Stimulated activated CD4-positive, alpha-beta T cell treated with anti-CD3 and anti-CD28 coated beads, Interleukin-4, amount 100 ng/mL, for 24 hours (primary cell): ENCODE data around the gene WDR45.
"Not testable (repeated sequence)": the region's sequence is repeated elsewhere in the genome, so short reads cannot be mapped to it uniquely, and the experiment has no call there.

Source experiments
- DNase-seq: peaks from one replicate; pipeline ENCODE4 v3.0.0-alpha.2; 2020

The WDR45 gene

DNA sequence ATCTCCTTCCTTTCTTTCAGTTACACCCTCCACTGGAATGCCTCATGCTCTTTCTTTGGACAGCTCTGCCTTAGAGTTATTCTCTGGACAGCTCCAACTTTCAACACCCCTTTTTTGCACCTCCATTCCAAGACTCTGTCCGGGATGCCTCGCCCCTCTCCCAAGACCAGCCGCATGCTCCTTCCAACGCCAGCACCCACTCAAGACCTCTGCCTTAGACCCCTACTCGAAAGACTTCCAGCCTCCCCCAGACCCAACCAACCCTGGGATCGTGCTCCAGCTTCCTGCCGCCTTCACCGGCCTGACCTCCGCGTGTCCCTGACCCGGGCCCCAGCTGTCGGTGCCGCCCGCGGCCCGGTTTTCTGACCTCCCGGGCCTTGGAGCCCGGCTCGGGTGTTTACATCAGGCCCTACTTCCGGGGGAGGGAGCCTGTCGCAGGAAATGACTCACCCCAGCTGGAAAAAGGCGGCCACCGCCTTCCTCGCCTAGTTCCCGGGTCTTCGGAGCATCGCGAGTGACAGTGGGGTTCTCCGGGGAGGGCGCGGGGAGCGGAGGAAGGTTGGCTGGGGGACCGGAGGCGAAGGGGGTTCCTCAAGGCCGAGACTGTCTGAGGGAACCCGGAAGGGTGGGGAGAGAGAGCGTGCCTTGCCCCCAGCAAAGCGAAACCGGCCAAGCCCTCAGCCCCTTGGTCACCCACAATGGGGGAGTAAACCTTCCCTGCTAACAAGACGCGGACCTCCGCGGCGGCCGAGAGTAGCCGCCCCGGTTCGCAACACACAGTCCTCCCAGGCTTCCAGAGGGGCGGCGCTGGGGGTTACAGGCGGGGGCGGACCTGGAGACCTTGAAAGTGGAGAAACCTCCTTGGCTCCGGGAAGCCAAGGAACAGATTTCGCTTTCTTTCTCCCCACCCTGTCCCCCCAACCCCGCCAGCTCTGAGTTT is at the start of gene WDR45:
TSS of gene WDR45 (minus strand) at position 399 of the 940 bp plus-strand sequence. CDS start 1,792 bp downstream, outside the sequence.
- DNase-seq = peak; percentile 70

DNA sequence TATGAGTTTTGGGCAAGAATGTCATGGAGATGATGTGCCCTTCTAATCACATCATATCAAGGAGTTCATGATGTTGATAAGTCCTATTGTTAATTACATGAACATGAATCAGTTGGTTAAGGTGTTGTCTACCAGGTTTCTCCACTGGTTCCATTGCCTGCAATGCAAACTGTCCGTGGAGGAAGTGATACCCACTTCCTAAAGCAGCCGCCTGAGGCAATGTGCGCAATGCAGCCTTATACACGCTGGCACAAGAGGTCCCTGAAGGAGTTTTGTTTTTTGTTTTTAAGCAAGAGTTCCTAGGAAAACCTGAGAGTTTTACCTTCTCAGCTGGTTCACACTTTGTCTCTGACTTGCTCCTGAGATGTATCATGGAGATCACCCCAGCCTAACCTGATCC is 49.7 kb upstream of the WDR45 start:
- no peak for DNase-seq

DNA sequence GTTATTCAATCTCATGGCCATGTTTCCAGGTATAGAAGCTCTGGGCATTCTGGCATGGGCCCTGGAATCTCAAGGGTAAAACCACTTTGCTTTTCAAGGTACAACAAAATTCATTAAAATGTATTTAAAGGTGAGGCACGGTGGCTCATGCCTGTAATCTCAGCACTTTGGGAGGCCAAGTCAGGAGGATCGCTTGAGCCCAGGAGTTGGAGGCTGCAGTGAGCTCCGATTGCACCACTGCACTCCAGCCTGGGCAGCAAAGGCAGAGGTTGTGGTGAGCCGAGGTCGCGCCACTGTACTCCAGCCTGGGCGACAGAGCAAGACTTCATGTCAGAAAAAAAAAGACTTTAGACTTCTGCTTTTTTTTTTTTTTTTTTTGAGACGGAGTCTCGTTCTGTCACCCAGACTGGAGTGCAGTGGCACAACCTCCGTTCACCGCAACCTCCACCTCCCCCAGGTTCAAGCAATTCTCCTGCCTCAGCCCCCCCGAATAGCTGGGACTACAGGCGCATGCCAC is 48.1 kb upstream of the WDR45 start:
- DNase-seq = not testable (repeated sequence)

DNA sequence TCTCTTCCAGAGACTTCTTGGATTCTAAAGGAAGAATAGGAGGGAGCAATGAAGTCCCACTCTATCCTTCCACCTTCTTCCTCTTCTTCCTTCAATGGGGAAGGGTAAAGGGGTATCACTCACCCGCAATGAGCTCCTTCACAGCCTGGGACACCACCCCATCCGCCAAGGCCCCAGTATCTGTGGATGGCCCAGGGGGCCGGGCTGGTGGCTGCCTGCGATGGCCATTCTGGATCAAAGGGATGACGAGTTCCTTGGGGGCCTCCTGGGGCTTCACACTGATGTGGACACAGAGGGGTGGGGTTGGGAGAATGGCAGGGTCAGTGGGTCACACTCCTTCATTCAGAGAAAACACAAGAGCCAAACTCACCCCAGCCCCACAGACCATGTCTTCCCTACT is 42.8 kb upstream of the WDR45 start:
- DNase-seq = no peak

DNA sequence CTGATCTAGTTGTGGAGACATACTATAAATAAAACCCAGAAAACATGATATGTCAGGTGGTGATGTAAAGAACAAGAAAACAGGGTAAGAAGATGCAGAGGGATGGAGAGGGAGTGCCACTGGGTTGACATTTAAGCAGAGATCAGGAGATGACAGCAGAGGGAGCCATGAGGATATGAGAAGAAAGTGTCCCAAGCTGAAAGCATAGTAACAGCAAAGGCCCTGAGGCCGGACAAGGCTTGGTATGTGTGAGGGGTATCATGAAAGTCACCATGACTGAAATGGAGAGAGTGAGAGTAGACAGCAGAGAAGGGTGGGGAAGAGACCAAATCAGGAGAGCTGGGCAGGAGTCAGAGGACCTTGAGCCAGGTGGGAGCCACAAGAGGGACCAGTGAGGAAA is 40.4 kb upstream of the WDR45 start:
- DNase-seq = no peak

DNA sequence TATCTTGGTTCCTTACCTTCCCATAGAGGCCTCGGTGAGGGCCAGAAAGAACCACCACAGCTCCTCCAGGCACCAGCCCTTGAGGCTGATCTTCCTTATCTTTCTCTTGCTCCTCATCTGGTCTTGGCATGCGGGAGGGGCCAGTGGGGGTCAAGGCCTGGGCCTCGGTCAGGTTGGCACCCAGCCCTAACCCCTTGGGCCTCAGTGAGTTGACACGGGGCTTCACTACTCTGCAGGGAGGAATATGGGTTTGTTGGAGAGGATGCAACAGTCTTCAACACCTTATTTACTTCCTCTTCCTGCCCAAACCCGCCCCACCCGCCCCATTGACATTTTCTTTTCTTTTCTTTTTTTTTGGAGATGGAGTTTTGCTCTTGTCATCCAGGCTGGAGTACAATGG is 37.9 kb upstream of the WDR45 start:
- no peak for DNase-seq

DNA sequence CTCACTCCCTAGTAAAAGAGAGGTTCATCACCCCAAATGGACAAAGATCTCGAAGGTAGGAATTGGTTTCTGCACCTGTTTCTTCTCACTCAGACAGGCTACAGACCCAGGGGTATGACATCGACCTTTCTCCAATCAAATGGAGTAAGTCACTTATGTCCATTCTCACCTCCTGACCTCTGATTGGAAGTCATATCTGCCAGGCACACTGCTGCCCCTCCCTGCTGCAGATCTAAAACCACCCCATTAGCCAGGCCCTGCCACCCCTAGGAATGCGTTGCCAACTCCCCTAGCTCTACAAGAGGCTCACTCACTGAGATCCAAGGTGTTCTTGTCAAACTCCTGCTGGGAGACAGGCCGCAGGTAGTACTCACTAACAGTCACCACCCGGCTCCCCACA is 37.0 kb upstream of the WDR45 start:
- no peak for DNase-seq

DNA sequence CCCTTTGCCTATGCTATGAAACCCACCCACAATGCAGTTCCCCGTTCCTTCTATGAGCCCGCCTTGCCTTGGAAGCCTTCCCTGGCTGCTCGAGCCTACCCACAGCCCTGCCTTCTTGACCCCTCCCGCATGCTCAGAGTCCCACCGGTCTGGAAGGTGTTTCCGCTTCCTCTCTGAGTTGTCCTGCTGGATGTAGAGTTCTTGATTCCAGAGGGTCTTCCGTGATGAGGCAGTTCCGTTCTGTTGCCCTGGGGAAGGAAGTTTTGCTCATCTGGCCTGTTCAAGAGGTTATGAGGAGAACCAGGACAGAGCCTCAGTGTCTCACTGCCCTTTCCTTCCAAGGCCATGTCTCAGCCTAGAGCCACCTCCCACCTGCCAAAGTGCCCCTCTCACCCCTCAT is 36.4 kb upstream of the WDR45 start:
- no peak for DNase-seq

DNA sequence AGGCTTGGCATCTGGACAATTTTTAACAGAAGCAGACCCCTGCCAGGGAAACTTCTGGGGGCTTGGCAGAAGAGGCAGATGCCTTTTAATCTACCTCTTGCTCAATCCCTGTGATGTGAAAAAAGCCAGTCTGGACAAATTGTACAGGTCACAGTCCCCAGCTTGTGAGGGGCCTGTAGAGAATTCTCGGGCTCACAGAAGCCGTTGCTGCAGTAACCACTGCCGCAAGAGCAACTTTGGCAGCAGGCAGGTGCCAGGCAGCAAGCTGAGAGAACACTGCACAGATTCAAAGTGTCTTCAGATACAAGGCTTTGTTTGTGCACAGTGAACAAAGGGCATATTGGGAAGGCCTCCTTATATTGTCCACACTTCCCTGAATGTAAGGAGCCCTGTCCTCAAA is 32.1 kb upstream of the WDR45 start:
- DNase-seq = no peak

DNA sequence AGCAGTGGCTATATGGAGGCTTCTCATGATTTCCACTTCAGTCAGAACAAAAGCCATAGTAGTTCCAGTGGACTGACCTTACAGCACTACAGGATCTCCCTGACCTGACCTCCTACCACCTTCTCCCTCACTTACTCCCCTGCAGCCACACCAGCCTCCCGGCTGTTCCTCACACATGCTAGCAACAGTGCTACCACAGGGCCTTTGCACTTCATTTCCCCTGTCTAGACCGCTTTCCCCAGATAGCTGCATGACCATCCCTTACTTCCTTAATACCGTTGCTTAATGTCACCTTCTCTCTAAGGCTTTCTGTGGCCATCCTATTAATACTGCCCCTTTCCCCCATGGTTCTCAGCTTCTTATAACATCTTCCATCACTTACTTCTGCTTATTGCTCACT is 30.7 kb upstream of the WDR45 start:
- no peak for DNase-seq

DNA sequence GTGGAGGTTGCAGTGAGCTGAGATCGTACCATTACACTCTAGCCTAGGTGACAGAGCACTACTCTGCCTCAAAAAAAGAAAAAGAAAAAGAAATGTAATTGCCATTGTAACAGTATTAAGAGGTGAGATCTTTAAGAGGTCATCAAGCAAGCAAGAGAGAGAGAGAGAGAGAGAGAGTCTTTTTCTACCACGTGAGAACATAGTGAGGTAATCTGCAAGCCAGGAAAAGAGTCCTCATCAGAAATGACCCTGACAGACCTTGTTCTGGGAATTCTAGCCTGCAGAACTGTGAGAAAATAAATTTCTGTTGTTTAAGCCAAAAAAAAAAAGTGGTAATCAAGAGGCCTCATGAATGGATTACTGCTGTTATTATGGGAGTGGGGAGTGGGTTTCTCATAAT is 29.0 kb upstream of the WDR45 start:
- no peak for DNase-seq

DNA sequence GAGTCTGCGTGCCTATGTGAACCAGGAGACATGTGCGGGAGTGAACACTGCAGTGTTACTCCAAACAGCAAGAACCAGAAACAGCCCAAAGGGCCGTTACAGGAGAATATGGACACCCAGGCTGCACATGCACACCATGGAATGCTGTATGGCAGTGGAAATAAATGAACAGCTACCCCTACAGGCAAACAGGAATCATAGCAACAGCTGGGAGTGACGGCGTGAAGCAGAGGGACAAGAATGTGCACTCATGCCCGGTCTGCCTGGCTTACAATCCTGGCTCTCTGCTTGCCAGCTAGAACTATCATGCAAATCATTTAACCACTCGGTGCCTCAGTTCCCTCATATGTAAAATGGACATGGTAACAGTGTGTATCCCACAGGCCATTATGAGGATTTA is 27.2 kb upstream of the WDR45 start:
- DNase-seq = no peak

DNA sequence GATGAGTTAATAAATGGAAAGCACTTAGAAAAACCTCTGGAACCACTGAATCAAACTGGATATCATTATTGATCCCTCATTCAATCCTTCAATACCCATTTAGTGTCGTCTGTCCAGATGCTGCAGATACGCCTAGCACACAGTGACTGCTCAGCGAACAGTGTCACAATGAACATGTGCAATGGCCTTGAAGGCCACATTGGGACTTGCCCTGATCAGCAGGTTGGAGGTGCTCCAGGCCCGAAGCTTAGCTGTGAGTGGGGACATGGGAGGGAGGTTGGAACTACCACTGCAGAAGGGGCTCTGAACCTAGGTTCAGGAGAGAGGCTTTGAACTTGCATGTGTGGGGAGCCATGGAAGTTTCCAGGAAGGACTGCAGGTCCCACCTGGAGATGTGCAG is 26.6 kb upstream of the WDR45 start:
- DNase-seq = no peak

DNA sequence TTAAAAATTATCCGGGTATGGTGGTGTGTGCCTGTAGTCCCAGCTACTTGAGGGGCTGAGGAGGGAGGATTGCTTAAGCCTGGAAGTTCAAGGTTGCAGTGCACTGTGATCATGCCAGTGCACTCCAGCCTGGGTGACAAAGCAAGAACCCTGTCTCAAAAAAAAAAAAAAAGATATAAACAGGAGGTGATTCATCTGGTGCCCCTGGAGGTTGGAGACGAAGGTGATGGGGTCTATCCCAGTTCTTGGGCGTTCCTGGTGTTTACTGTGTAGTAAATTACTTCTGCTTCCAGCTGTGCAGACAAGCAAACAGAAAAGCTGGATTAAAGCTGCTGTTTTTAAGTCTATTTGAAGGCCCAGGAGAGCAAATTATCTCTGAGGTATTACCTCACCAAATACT is 23.9 kb upstream of the WDR45 start:
- no peak for DNase-seq

DNA sequence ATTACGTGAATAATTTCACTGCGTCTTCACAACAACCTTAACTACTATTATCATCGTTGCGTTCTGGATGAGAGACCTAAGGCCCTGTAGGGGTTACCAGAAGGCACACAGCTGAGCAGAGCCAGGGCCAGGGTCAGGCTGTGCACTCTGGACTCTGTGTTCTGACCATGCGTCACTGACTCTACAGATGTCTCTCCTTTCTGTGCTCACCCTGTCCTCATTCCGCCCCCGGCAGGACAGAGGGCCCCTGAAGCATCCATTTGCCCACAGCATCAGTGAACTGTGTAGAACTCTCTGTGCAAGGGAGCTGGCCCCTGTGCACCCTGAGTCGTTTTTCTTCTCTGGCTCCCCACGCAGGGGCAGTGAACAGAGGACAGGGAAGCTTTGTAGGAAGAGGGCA is 22.5 kb upstream of the WDR45 start:
- DNase-seq = no peak

DNA sequence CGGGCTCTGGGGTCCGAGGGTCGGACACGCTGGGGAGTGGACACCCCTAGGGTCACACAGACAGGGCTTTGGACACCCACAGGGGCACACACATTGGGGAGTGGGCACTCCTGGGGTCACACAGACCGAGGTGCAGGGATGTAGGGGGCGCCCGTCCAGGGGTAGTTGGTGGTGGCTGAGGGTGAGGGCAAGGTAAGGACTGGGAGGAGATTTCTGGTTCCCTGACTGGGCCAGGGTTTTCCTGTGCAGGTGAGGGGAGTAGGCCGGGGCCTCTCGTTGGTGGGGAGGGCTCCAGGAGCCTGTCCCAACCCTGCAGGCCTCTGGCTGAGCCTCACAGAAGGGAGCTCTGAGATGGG is 21.9 kb upstream of the WDR45 start:
- DNase-seq = no peak

DNA sequence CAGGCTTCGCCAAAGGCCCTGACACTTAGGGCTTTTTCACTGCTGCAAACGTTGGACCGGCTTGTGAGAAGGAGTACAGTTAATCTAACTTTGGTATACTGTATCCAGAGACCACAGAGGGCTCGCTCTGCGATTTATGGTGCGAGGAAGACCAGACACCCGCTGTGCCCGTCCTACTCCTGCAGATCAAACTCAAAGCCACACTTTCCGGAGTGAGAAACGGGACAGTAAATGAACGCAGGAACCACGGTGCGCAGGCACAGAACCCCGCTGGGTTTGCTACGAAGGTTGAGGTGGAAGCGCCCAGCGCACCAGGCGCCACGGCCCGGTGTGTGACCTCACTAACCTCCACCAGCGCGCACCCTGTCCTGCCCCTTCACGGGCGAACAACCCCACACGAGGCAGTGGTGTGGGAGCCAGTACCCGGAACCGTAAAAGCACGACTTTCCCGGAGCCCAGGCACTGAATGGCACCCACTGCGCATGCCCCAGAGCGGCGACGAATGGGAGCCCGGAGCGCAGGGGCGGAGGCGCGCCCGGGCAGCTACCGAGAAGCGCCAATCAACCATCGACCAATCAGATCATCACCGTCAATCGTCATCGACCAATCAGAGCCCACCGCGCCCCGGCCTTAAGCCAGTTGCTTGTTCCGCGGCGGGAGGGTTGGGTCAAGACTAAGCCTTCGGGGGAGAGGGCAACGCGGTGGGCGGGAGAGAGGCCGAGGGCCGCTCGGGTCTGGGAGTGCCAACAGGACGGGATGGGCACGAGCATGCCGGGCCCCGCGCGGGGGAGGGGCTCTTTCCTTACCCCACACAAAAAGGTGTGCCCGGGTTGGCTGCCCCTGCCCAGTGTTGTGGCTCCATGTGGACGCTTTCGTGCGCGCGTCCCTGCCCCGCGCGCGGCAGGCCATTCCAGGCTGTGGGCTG is 21.3 kb upstream of the WDR45 start:
- DNase-seq = peak; percentile 88

DNA sequence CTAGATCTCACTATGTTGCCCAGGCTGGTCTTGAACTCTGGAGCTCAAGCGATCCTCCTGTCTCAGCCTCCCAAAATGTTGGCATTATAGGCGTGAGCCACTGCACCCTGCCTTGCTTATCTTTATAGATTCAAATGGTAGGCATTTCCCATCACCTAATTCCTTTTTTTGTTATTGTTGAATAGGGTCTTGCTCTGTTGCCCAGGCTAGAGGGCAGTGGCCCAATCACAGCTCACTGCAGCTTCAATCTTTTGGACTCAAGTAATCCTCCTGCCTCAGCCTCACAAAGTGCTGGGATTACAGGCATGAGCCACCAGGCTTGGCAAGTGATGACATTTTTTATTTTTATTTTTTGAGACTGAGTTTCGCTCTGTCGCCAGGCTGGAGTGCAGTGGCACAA is 16.7 kb upstream of the WDR45 start:
- no peak for DNase-seq

DNA sequence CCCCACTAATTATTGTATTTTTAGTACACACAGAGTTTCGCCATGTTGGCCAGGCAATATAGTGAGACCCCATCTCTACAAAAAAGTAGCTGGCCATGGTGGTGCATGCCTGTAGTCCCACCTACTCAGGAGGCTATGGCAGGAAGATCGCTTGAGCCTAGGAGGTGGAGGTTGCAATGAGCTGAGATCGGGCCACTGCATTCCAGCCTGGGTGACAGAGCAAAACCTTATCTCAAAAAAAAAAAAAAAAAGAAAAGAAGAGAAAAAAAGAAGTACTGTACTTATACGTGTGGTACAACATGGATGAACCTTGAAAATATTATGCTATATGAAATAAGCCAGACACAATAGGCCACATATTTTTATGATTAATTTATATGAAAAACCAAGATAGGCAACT is 9.9 kb upstream of the WDR45 start:
- no peak for DNase-seq

DNA sequence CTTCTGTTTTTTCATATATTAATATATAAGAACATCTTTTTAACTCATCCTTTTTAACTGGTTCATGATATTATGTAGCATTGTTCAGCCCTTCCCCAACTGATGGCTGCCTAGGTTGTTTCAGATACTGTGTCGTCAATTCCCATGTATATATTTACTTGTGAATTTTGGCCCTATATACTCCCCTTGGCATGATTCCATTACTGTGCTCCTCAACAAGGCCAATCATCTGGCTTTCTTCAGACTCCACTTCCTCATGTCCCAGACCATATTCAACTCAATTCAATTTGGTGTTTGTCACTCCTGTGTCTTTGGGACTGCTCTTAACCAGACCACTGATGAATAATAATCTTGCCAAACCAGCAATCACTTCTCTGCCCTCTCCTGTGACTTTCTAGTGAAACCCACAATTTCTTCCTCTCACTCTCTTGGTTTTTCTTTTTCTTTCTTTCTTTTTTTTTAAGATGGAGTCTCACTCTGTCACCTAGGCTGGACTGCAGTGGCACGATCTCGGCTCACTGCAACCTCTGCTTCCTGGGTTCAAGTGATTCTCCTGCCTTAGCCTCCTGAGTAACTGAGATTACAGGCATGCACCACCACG is 2.7 kb upstream of the WDR45 start:
- no peak for DNase-seq

DNA sequence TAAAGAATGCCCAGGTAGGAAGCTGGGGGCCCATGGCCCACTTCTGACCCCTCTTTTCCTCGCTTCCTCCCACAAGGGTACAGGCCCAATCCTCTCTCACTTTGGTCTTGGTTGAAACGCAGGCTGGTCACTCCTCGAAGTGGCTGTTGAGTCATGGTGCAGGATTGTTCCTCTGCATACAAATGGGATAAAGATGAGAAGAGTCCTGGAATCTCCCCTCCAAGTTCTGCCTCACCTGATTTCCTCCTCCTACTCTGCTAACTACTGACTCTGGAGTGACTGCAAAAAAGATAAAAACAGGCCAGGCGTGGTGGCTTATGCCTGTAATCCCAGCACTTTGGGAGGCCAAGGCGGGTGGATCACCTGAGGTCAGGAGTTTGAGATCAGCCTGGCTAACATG is 1.7 kb downstream of the WDR45 start:
- no peak for DNase-seq

DNA sequence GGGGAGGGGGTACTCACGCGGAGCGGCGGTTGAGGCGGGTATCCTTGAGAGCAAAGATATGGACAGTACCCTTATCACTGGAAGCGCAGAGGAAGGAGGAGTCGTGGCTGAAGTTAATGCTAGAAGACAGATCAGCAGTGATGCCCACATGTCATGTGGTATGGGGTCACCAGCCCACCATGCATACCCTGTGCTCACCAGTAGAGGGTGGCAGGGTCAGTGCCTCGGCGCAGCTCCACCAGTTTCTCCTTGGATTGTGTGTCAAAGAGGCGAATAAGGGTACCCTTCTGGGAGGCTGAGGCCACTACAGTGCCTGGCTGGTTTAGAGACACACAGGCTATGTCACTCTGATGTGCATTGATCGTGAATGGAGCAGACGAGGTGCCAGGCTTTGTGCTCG is 4.3 kb downstream of the WDR45 start:
- DNase-seq = no peak
